ENCODE data around the gene DBF4B. TPM values are rescaled to one million over a fixed set of nuclear protein-coding genes. Genes with fewer than 3 reads are reported as not detected.

Gene DBF4B
- total RNA-seq, 2 donors from 2014 or later: 18.0 to 48.1 TPM

- Mint-ChIP-seq H3K9me3 (no peaks in the 10 kb centered on the region), H3K27ac (no peak overlapping the region), H3K4me3 (no peak overlapping the region), H3K36me3 (no peaks in the 10 kb centered on the region), H3K27me3 (peaks cover 0 to 8% of the 10 kb centered on the region in 2 donors), H3K4me1 (ENCODE audit: low read depth in 2 of 2) (peaks cover 5 to 10% of the 10 kb centered on the region in 2 donors)
- DNase-seq (ENCODE audit: low spot score): no peak
- ATAC-seq: no peak
Observed at GRCh38 chr17:44772308-44773045, 64.0 kb downstream of the DBF4B start.

- Mint-ChIP-seq H3K4me3 (no peak overlapping the region), H3K9me3 (no peaks in the 10 kb centered on the region), H3K27ac (no peak overlapping the region)
Observed at GRCh38 chr17:44773140-44773539, 64.7 kb downstream of the DBF4B start.

GRCh38 chr17:44774271-44775135 is 66.0 kb downstream of the DBF4B start:
- no peak overlapping the region for H3K27ac Mint-ChIP-seq
- DNase-seq (ENCODE audit: low spot score) (peak; percentile 86), ATAC-seq (peak; percentile 51 to 60)
- H3K4me3 Mint-ChIP-seq: peak overlapping the region; percentile 88
- no peaks in the 10 kb centered on the region for H3K36me3 Mint-ChIP-seq
- peaks cover 0 to 8% of the 10 kb centered on the region in 2 donors for H3K27me3 Mint-ChIP-seq
- H3K4me1 Mint-ChIP-seq (ENCODE audit: low read depth in 2 of 2): peaks cover 5 to 17% of the 10 kb centered on the region in 2 donors
- no peaks in the 10 kb centered on the region for H3K9me3 Mint-ChIP-seq

More at GRCh38 chr17:44773140-44773539, 64.7 kb downstream of the DBF4B start:
- ATAC-seq (no peak), DNase-seq (ENCODE audit: low spot score) (no peak)
- Mint-ChIP-seq H3K36me3 (no peaks in the 10 kb centered on the region), H3K4me1 (ENCODE audit: low read depth in 2 of 2) (peaks cover 5 to 10% of the 10 kb centered on the region in 2 donors), H3K27me3 (peaks cover 0 to 8% of the 10 kb centered on the region in 2 donors)

- DNase-seq (ENCODE audit: low spot score) (no peak), ATAC-seq (peak; percentile 98)
- Mint-ChIP-seq H3K36me3 (no peaks in the 10 kb centered on the region), H3K27ac (peak overlapping the region in 1 of 2 donors; percentile 39), H3K9me3 (no peaks in the 10 kb centered on the region), H3K27me3 (peaks cover 0 to 8% of the 10 kb centered on the region in 2 donors), H3K4me1 (ENCODE audit: low read depth in 2 of 2) (peaks cover 5 to 19% of the 10 kb centered on the region in 2 donors), H3K4me3 (peak overlapping the region; percentile 88)
Observed at GRCh38 chr17:44775136-44775837, 66.8 kb downstream of the DBF4B start.

GRCh38 chr17:44775838-44776621 is 67.6 kb downstream of the DBF4B start:
- Mint-ChIP-seq H3K27me3 (peaks cover 0 to 8% of the 10 kb centered on the region in 2 donors), H3K36me3 (no peaks in the 10 kb centered on the region), H3K4me1 (ENCODE audit: low read depth in 2 of 2) (peaks cover 5 to 19% of the 10 kb centered on the region in 2 donors), H3K9me3 (no peaks in the 10 kb centered on the region), H3K27ac (peak overlapping the region in 1 of 2 donors; percentile 39), H3K4me3 (peak overlapping the region; percentile 88)
- peak; percentile 33 to 37 for ATAC-seq
- DNase-seq (ENCODE audit: low spot score): peak; percentile 98

- H3K27ac Mint-ChIP-seq: no peak overlapping the region
- no peaks in the 10 kb centered on the region for H3K9me3 Mint-ChIP-seq
- H3K4me3 Mint-ChIP-seq: peak overlapping the region; percentile 17
Observed at GRCh38 chr17:44776628-44777393, 68.3 kb downstream of the DBF4B start.

GRCh38 chr17:44777394-44778348 is 69.2 kb downstream of the DBF4B start:
- peak overlapping the region; percentile 17 for H3K4me3 Mint-ChIP-seq
- no peak for DNase-seq (ENCODE audit: low spot score)
- H3K36me3 Mint-ChIP-seq: no peaks in the 10 kb centered on the region
- H3K9me3 Mint-ChIP-seq: no peaks in the 10 kb centered on the region
- ATAC-seq: no peak
- peaks cover 5 to 19% of the 10 kb centered on the region in 2 donors for H3K4me1 Mint-ChIP-seq (ENCODE audit: low read depth in 2 of 2)
- peaks cover 0 to 8% of the 10 kb centered on the region in 2 donors for H3K27me3 Mint-ChIP-seq
- H3K27ac Mint-ChIP-seq: no peak overlapping the region

More at GRCh38 chr17:44776628-44777393, 68.3 kb downstream of the DBF4B start:
- H3K4me1 Mint-ChIP-seq (ENCODE audit: low read depth in 2 of 2): peaks cover 5 to 19% of the 10 kb centered on the region in 2 donors
- H3K27me3 Mint-ChIP-seq: peaks cover 0 to 8% of the 10 kb centered on the region in 2 donors
- ATAC-seq: no peak
- no peaks in the 10 kb centered on the region for H3K36me3 Mint-ChIP-seq
- no peak for DNase-seq (ENCODE audit: low spot score)

- no peak for DNase-seq (ENCODE audit: low spot score)
- no peak overlapping the region for H3K27ac Mint-ChIP-seq
- no peaks in the 10 kb centered on the region for H3K9me3 Mint-ChIP-seq
- no peak overlapping the region for H3K4me3 Mint-ChIP-seq
- H3K36me3 Mint-ChIP-seq: no peaks in the 10 kb centered on the region
- H3K4me1 Mint-ChIP-seq (ENCODE audit: low read depth in 2 of 2): peaks cover 5 to 19% of the 10 kb centered on the region in 2 donors
- H3K27me3 Mint-ChIP-seq: peaks cover 0 to 3% of the 10 kb centered on the region in 2 donors
- no peak for ATAC-seq
Observed at GRCh38 chr17:44778656-44779210, 70.3 kb downstream of the DBF4B start.

GRCh38 chr17:44779211-44780025 is 71.0 kb downstream of the DBF4B start:
- Mint-ChIP-seq H3K27me3 (peaks cover 0 to 3% of the 10 kb centered on the region in 2 donors), H3K36me3 (no peaks in the 10 kb centered on the region), H3K4me3 (peak overlapping the region; percentile 53), H3K9me3 (no peaks in the 10 kb centered on the region), H3K4me1 (ENCODE audit: low read depth in 2 of 2) (peaks cover 5 to 19% of the 10 kb centered on the region in 2 donors), H3K27ac (no peak overlapping the region)
- peak in 1 of 2 donors; percentile 48 for ATAC-seq
- peak; percentile 80 for DNase-seq (ENCODE audit: low spot score)

GRCh38 chr17:44780161-44780560 is 71.7 kb downstream of the DBF4B start:
- H3K4me1 Mint-ChIP-seq (ENCODE audit: low read depth in 2 of 2): peaks cover 0 to 16% of the 10 kb centered on the region in 2 donors
- H3K36me3 Mint-ChIP-seq: no peaks in the 10 kb centered on the region
- H3K27me3 Mint-ChIP-seq: peaks cover 0 to 3% of the 10 kb centered on the region in 2 donors
- ATAC-seq (no peak), DNase-seq (ENCODE audit: low spot score) (no peak)
- H3K4me3 Mint-ChIP-seq: no peak overlapping the region
- H3K9me3 Mint-ChIP-seq: no peaks in the 10 kb centered on the region
- no peak overlapping the region for H3K27ac Mint-ChIP-seq

Data from natural killer cell treated with Interleukin-12 subunit alpha and Interleukin-12 subunit beta and Interleukin-15 and Interleukin-18, amount 100 ng/mL, for 72 hours (primary cell).